ENCODE data around the gene GIT2. TPM values are rescaled to one million over a fixed set of nuclear protein-coding genes. Genes with fewer than 3 reads are reported as not detected.

Gene GIT2
- total RNA-seq, 1 donor from 2014 or later, result 43.0 TPM

- DNase-seq (ENCODE audit: extremely low spot score in 2 of 2), result no peak
- TF ChIP-seq POLR2A (IDR thresholded peaks at IDR 0.05), result no peak
- TF ChIP-seq POLR2AphosphoS5 (IDR thresholded peaks at IDR 0.05; ENCODE audit: insufficient read depth in 1 of 2, low read depth in 1 of 2), result no peak
- TF ChIP-seq CTCF (IDR thresholded peaks at IDR 0.05), result no peak
- H3K9me3 ChIP-seq, result no peaks in the 10 kb centered on the region
- H3K27ac ChIP-seq, result no peak overlapping the region
- no peak overlapping the region for H3K4me3 ChIP-seq
- no peaks in the 10 kb centered on the region for H3K27me3 ChIP-seq
- H3K36me3 ChIP-seq, result no peaks in the 10 kb centered on the region
- peaks cover 29% of the 10 kb centered on the region for H3K4me1 ChIP-seq
- intact Hi-C loops (cut with DNase I), result no loop called here
Measured at GRCh38 chr12:110005319-110005973, 9.3 kb upstream of the GIT2 start.

GRCh38 chr12:110004598-110004997, 8.4 kb upstream of the GIT2 start:
- H3K4me1 ChIP-seq, result peaks cover 35% of the 10 kb centered on the region
- no peaks in the 10 kb centered on the region for H3K27me3 ChIP-seq
- TF ChIP-seq POLR2AphosphoS5 (IDR thresholded peaks at IDR 0.05; ENCODE audit: insufficient read depth in 1 of 2, low read depth in 1 of 2), result no peak
- no peak for TF ChIP-seq CTCF (IDR thresholded peaks at IDR 0.05)
- no peak for TF ChIP-seq POLR2A (IDR thresholded peaks at IDR 0.05)
- H3K9me3 ChIP-seq, result no peaks in the 10 kb centered on the region
- H3K27ac ChIP-seq, result no peak overlapping the region
- no peak for DNase-seq (ENCODE audit: extremely low spot score in 2 of 2)
- no peak overlapping the region for H3K4me3 ChIP-seq
- H3K36me3 ChIP-seq, result no peaks in the 10 kb centered on the region
- intact Hi-C loops (cut with DNase I), result no loop called here

GRCh38 chr12:110002676-110003515, 6.7 kb upstream of the GIT2 start:
- intact Hi-C loops (cut with DNase I), result no loop called here
- no peak overlapping the region for H3K4me3 ChIP-seq
- no peaks in the 10 kb centered on the region for H3K36me3 ChIP-seq
- H3K27ac ChIP-seq, result no peak overlapping the region
- H3K27me3 ChIP-seq, result no peaks in the 10 kb centered on the region
- H3K9me3 ChIP-seq, result no peaks in the 10 kb centered on the region
- peaks cover 43% of the 10 kb centered on the region for H3K4me1 ChIP-seq
- DNase-seq (ENCODE audit: extremely low spot score in 2 of 2), result no peak
- TF ChIP-seq POLR2A (IDR thresholded peaks at IDR 0.05), result no peak
- TF ChIP-seq CTCF (IDR thresholded peaks at IDR 0.05), result no peak
- TF ChIP-seq POLR2AphosphoS5 (IDR thresholded peaks at IDR 0.05; ENCODE audit: insufficient read depth in 1 of 2, low read depth in 1 of 2), result no peak

GRCh38 chr12:110001596-110001995, 5.4 kb upstream of the GIT2 start:
- H3K4me1 ChIP-seq, result peaks cover 47% of the 10 kb centered on the region
- H3K27ac ChIP-seq, result no peak overlapping the region
- H3K4me3 ChIP-seq, result no peak overlapping the region
- no peak for TF ChIP-seq POLR2AphosphoS5 (IDR thresholded peaks at IDR 0.05; ENCODE audit: insufficient read depth in 1 of 2, low read depth in 1 of 2)
- no peak for TF ChIP-seq POLR2A (IDR thresholded peaks at IDR 0.05)
- TF ChIP-seq CTCF (IDR thresholded peaks at IDR 0.05), result no peak
- intact Hi-C loops (cut with DNase I), result no loop called here
- no peak for DNase-seq (ENCODE audit: extremely low spot score in 2 of 2)
- H3K36me3 ChIP-seq, result no peaks in the 10 kb centered on the region
- no peaks in the 10 kb centered on the region for H3K27me3 ChIP-seq
- H3K9me3 ChIP-seq, result no peaks in the 10 kb centered on the region
